WTC11 (cell line): ENCODE data around the gene GLYAT. TPM values are rescaled to one million over a fixed set of nuclear protein-coding genes. Genes with fewer than 3 reads are reported as not detected.

Experiments
- ATAC-seq: fragments of 200-7000 bp; cut with Tn5 transposase; 2 replicates; pipeline ENCODE4 v1.10.0; 2021; ENCODE audit warnings: mild to moderate bottlenecking, moderate library complexity
- CTCF ChIA-PET: fragments of 300-600 bp; sonication (Branson Sonifier 250); formaldehyde crosslinking; loops from one replicate; lab custom pipeline; 2021; ENCODE audit warnings: antibody characterized with exemption; lab: Charles Lee
- POLR2A ChIA-PET: fragments of 350-600 bp; sonication (Branson Sonifier 250); formaldehyde crosslinking; loops from one replicate; lab custom pipeline; 2021; ENCODE audit warnings: antibody characterized with exemption; lab: Charles Lee
- DNase-seq: peaks from one replicate; pipeline ENCODE4 v3.0.0; 2021; ENCODE audit warnings: low spot score
- H3K27ac Mint-ChIP-seq: 2 replicates; pipeline ENCODE4 v1.8.0; 2021; ENCODE audit warnings: mixed read lengths
- H3K27me3 Mint-ChIP-seq: 2 replicates; pipeline ENCODE4 v1.8.0; 2021; ENCODE audit warnings: low read depth, mild to moderate bottlenecking, moderate library complexity, mixed read lengths
- H3K36me3 Mint-ChIP-seq: 2 replicates; pipeline ENCODE4 v1.8.0; 2021; ENCODE audit warnings: mixed read lengths
- H3K4me1 Mint-ChIP-seq: 2 replicates; pipeline ENCODE4 v1.8.0; 2022; ENCODE audit warnings: mixed read lengths
- H3K4me3 Mint-ChIP-seq: 2 replicates; pipeline ENCODE4 v1.8.0; 2021; ENCODE audit warnings: mild to moderate bottlenecking, moderate library complexity, mixed read lengths
- H3K9me3 Mint-ChIP-seq: 2 replicates; pipeline ENCODE4 v1.8.0; 2021; ENCODE audit warnings: mixed read lengths
- FOXK1 ChIP-seq: sonication (generic); formaldehyde crosslinking; IDR thresholded peaks from 2 replicates; pipeline ENCODE4 v1.8.0; 2022; ENCODE audit warnings: mild to moderate bottlenecking, moderate library complexity, missing genetic modification reagents
- HMGXB4 ChIP-seq: sonication (generic); formaldehyde crosslinking; IDR thresholded peaks from 2 replicates; pipeline ENCODE4 v1.8.1; 2023; ENCODE audit warnings: mild to moderate bottlenecking, moderate library complexity, missing genetic modification reagents
- IRF2 ChIP-seq: sonication (generic); formaldehyde crosslinking; IDR thresholded peaks from 2 replicates; pipeline ENCODE4 v1.8.0; 2022; ENCODE audit warnings: low read depth, missing genetic modification reagents, borderline replicate concordance
- MXD4 ChIP-seq: fragments of 250-450 bp; sonication (Bioruptor Pico); IDR thresholded peaks from 2 replicates; pipeline ENCODE4 v1.8.0; 2021; ENCODE audit warnings: mild to moderate bottlenecking, moderate library complexity, borderline replicate concordance
- MYBL2 ChIP-seq: sonication (generic); formaldehyde crosslinking; IDR thresholded peaks from 2 replicates; pipeline ENCODE4 v1.8.1; 2023; ENCODE audit warnings: mild to moderate bottlenecking, moderate library complexity, missing genetic modification reagents
- NFE2L1 ChIP-seq: sonication (generic); formaldehyde crosslinking; IDR thresholded peaks from 2 replicates; pipeline ENCODE4 v1.8.1; 2023; ENCODE audit warnings: missing genetic modification reagents
- RELA ChIP-seq: sonication (generic); formaldehyde crosslinking; IDR thresholded peaks from 2 replicates; pipeline ENCODE4 v1.8.1; 2022; ENCODE audit warnings: missing genetic modification reagents, mild to moderate bottlenecking, borderline replicate concordance
- SOX15 ChIP-seq: fragments of 250-450 bp; sonication (Bioruptor Pico); IDR thresholded peaks from 2 replicates; pipeline ENCODE4 v1.9.0; 2021; ENCODE audit warnings: mild to moderate bottlenecking
- TCF7 ChIP-seq: sonication (generic); formaldehyde crosslinking; IDR thresholded peaks from 2 replicates; pipeline ENCODE4 v1.8.0; 2022; ENCODE audit warnings: mild to moderate bottlenecking, low read depth, missing genetic modification reagents, moderate library complexity
- ZNF263 ChIP-seq: sonication (generic); formaldehyde crosslinking; IDR thresholded peaks from 2 replicates; pipeline ENCODE4 v1.8.1; 2022; ENCODE audit warnings: low read depth, mild to moderate bottlenecking, moderate library complexity, missing genetic modification reagents
- ZNF512 ChIP-seq: sonication (generic); formaldehyde crosslinking; IDR thresholded peaks from 2 replicates; pipeline ENCODE4 v1.8.1; 2022; ENCODE audit warnings: missing genetic modification reagents, borderline replicate concordance
- total RNA-seq: library from RNA; stranded (reverse); gene quantifications from 3 replicates; pipeline ENCODE4 v1.2.3, GENCODE V29; 2021
- TF ChIP-seq, protein P1 (sequence below): sonication (generic); formaldehyde crosslinking; IDR thresholded peaks from 2 replicates; pipeline ENCODE4 v1.8.1; 2022; ENCODE audit warnings: low read depth, mild to moderate bottlenecking, moderate library complexity, missing genetic modification reagents, borderline replicate concordance
- TF ChIP-seq, protein P2 (sequence below): sonication (generic); formaldehyde crosslinking; IDR thresholded peaks from 2 replicates; pipeline ENCODE4 v1.8.0; 2022; ENCODE audit warnings: mild to moderate bottlenecking, missing genetic modification reagents
- TF ChIP-seq, protein P3 (sequence below): sonication (generic); formaldehyde crosslinking; IDR thresholded peaks from 2 replicates; pipeline ENCODE4 v1.8.1; 2023; ENCODE audit warnings: mild to moderate bottlenecking, missing genetic modification reagents
- TF ChIP-seq, protein P4 (sequence below): fragments of 250-450 bp; sonication (Bioruptor Pico); IDR thresholded peaks from 2 replicates; pipeline ENCODE4 v1.9.0; 2021; ENCODE audit warnings: mild to moderate bottlenecking
- TF ChIP-seq, protein P5 (sequence below): sonication (generic); formaldehyde crosslinking; IDR thresholded peaks from 2 replicates; pipeline ENCODE4 v1.8.1; 2023; ENCODE audit warnings: mild to moderate bottlenecking, missing genetic modification reagents
- TF ChIP-seq, protein P6 (sequence below): sonication (generic); formaldehyde crosslinking; IDR thresholded peaks from 2 replicates; pipeline ENCODE4 v1.8.1; 2023; ENCODE audit warnings: mild to moderate bottlenecking, missing genetic modification reagents, borderline replicate concordance
- TF ChIP-seq, protein P7 (sequence below): sonication (generic); formaldehyde crosslinking; conservative IDR thresholded peaks from 2 replicates; pipeline ENCODE4 v1.8.1; 2022; ENCODE audit warnings: mild to moderate bottlenecking, missing genetic modification reagents
- TF ChIP-seq, protein P8 (sequence below): fragments of 250-450 bp; sonication (Bioruptor Pico); IDR thresholded peaks from 2 replicates; pipeline ENCODE4 v1.9.0; 2021; ENCODE audit warnings: mild to moderate bottlenecking

GLYAT gene
- total RNA-seq, 1 experiment from 2014 or later, result not detected

DNA sequence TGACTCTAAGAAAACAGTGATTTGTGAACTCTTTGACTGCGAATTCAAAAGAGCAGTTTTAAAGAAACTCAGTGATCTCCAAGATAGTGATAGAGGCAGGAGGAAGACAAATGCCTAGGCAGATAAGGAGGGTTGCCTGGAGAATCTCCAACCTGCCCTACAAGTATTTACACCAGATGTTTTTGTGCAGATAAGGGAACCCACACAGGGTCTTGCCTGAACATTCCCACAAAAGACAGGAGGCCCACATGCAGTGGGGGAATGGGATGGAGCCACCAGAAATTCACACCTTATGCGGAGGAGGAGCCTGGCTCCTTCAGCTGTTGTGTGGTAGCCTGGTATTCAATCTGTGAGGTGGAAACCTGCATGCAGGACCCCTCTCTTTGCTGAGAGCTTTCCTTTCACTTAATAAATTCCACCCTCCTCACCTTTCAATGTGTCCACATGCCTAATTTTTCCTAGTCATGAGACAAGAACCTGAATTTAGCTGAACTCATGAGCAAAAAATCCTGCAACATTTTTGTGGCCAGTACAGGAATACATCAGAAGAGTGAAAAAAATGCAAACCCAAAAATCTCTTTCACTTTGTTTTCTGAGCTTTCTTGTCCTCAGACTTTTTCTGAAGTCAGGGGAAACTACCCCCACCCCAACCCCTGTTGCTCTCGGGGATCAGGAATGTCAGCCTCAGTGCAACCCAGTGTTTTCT, 8.1 kb upstream of the GLYAT start:
- DNase-seq (no peak), ATAC-seq (no peak)
- POLR2A ChIA-PET, result no interaction called here
- TF ChIP-seq, protein P1, sequence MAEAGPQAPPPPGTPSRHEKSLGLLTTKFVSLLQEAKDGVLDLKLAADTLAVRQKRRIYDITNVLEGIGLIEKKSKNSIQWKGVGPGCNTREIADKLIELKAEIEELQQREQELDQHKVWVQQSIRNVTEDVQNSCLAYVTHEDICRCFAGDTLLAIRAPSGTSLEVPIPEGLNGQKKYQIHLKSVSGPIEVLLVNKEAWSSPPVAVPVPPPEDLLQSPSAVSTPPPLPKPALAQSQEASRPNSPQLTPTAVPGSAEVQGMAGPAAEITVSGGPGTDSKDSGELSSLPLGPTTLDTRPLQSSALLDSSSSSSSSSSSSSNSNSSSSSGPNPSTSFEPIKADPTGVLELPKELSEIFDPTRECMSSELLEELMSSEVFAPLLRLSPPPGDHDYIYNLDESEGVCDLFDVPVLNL (CRISPR knock-in tag), result no peak
- TF ChIP-seq MYBL2 (CRISPR knock-in tag), result no peak
- TF ChIP-seq, protein P2, sequence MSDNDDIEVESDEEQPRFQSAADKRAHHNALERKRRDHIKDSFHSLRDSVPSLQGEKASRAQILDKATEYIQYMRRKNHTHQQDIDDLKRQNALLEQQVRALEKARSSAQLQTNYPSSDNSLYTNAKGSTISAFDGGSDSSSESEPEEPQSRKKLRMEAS, result no peak
- TF ChIP-seq MXD4 (CRISPR knock-in tag), result no peak
- no peak for TF ChIP-seq TCF7
- TF ChIP-seq, protein P3, sequence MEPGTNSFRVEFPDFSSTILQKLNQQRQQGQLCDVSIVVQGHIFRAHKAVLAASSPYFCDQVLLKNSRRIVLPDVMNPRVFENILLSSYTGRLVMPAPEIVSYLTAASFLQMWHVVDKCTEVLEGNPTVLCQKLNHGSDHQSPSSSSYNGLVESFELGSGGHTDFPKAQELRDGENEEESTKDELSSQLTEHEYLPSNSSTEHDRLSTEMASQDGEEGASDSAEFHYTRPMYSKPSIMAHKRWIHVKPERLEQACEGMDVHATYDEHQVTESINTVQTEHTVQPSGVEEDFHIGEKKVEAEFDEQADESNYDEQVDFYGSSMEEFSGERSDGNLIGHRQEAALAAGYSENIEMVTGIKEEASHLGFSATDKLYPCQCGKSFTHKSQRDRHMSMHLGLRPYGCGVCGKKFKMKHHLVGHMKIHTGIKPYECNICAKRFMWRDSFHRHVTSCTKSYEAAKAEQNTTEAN (CRISPR knock-in tag), result no peak
- TF ChIP-seq RELA, result no peak
- TF ChIP-seq, protein P4, sequence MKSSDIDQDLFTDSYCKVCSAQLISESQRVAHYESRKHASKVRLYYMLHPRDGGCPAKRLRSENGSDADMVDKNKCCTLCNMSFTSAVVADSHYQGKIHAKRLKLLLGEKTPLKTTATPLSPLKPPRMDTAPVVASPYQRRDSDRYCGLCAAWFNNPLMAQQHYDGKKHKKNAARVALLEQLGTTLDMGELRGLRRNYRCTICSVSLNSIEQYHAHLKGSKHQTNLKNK, result no peak
- TF ChIP-seq ZNF512, result no peak
- TF ChIP-seq SOX15 (CRISPR knock-in tag), result no peak
- TF ChIP-seq, protein P5, sequence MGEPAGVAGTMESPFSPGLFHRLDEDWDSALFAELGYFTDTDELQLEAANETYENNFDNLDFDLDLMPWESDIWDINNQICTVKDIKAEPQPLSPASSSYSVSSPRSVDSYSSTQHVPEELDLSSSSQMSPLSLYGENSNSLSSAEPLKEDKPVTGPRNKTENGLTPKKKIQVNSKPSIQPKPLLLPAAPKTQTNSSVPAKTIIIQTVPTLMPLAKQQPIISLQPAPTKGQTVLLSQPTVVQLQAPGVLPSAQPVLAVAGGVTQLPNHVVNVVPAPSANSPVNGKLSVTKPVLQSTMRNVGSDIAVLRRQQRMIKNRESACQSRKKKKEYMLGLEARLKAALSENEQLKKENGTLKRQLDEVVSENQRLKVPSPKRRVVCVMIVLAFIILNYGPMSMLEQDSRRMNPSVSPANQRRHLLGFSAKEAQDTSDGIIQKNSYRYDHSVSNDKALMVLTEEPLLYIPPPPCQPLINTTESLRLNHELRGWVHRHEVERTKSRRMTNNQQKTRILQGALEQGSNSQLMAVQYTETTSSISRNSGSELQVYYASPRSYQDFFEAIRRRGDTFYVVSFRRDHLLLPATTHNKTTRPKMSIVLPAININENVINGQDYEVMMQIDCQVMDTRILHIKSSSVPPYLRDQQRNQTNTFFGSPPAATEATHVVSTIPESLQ (CRISPR knock-in tag), result no peak
- TF ChIP-seq, protein P6, sequence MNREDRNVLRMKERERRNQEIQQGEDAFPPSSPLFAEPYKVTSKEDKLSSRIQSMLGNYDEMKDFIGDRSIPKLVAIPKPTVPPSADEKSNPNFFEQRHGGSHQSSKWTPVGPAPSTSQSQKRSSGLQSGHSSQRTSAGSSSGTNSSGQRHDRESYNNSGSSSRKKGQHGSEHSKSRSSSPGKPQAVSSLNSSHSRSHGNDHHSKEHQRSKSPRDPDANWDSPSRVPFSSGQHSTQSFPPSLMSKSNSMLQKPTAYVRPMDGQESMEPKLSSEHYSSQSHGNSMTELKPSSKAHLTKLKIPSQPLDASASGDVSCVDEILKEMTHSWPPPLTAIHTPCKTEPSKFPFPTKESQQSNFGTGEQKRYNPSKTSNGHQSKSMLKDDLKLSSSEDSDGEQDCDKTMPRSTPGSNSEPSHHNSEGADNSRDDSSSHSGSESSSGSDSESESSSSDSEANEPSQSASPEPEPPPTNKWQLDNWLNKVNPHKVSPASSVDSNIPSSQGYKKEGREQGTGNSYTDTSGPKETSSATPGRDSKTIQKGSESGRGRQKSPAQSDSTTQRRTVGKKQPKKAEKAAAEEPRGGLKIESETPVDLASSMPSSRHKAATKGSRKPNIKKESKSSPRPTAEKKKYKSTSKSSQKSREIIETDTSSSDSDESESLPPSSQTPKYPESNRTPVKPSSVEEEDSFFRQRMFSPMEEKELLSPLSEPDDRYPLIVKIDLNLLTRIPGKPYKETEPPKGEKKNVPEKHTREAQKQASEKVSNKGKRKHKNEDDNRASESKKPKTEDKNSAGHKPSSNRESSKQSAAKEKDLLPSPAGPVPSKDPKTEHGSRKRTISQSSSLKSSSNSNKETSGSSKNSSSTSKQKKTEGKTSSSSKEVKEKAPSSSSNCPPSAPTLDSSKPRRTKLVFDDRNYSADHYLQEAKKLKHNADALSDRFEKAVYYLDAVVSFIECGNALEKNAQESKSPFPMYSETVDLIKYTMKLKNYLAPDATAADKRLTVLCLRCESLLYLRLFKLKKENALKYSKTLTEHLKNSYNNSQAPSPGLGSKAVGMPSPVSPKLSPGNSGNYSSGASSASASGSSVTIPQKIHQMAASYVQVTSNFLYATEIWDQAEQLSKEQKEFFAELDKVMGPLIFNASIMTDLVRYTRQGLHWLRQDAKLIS (CRISPR knock-in tag), result no peak
- TF ChIP-seq, protein P7, sequence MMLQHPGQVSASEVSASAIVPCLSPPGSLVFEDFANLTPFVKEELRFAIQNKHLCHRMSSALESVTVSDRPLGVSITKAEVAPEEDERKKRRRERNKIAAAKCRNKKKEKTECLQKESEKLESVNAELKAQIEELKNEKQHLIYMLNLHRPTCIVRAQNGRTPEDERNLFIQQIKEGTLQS (CRISPR knock-in tag), result no peak
- no peak for TF ChIP-seq ZNF263 (CRISPR knock-in tag)
- TF ChIP-seq NFE2L1 (CRISPR knock-in tag), result no peak
- TF ChIP-seq, protein P8, sequence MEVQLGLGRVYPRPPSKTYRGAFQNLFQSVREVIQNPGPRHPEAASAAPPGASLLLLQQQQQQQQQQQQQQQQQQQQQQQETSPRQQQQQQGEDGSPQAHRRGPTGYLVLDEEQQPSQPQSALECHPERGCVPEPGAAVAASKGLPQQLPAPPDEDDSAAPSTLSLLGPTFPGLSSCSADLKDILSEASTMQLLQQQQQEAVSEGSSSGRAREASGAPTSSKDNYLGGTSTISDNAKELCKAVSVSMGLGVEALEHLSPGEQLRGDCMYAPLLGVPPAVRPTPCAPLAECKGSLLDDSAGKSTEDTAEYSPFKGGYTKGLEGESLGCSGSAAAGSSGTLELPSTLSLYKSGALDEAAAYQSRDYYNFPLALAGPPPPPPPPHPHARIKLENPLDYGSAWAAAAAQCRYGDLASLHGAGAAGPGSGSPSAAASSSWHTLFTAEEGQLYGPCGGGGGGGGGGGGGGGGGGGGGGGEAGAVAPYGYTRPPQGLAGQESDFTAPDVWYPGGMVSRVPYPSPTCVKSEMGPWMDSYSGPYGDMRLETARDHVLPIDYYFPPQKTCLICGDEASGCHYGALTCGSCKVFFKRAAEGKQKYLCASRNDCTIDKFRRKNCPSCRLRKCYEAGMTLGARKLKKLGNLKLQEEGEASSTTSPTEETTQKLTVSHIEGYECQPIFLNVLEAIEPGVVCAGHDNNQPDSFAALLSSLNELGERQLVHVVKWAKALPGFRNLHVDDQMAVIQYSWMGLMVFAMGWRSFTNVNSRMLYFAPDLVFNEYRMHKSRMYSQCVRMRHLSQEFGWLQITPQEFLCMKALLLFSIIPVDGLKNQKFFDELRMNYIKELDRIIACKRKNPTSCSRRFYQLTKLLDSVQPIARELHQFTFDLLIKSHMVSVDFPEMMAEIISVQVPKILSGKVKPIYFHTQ (CRISPR knock-in tag), result no peak
- TF ChIP-seq HMGXB4 (CRISPR knock-in tag), result no peak
- TF ChIP-seq IRF2 (CRISPR knock-in tag), result no peak
- no peak for TF ChIP-seq FOXK1 (CRISPR knock-in tag)
- TF ChIP-seq, all 79 proteins: peak for 0
- H3K27ac Mint-ChIP-seq, result no peak overlapping the region
- peaks cover 53% of the 10 kb centered on the region for H3K36me3 Mint-ChIP-seq
- H3K4me1 Mint-ChIP-seq, result no peaks in the 10 kb centered on the region
- CTCF ChIA-PET, result no interaction called here
- H3K27me3 Mint-ChIP-seq, result peaks cover 10% of the 10 kb centered on the region
- H3K9me3 Mint-ChIP-seq, result peaks cover 86% of the 10 kb centered on the region
- H3K4me3 Mint-ChIP-seq, result no peak overlapping the region
